SIG-M5 treated with dmso at 0.1 percent for 504 hours (cell line): Measurements from ENCODE around the gene MRTFB.
"Not testable (repeated sequence)": the region's sequence is repeated elsewhere in the genome, so short reads cannot be mapped to it uniquely, and the experiment has no call there.

Experiments
- DNase-seq: peaks from one replicate; lab custom pipeline; 2025; ENCODE audit not compliant: unreplicated experiment; lab: John Stamatoyannopoulos, UW

Gene MRTFB

DNA sequence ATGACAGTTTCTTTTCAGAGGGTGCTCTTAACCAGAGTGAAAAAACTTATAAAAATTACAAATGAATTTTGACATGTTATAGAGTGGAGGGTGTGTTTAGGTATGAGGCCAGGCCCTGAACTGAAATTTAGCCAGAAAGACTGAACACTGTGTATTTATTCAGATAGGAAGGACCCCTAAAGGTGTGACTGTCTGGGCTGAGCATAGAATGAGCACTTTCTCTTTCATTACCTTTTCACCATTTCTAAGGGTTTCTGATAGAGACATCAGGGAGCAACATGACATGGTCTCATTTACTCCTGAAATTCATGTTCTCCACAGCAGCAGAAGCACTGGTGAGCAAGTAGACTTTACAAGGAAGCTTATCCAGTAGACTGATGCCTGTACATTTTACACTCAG is 32.9 kb downstream of the MRTFB start:
- no peak for DNase-seq

DNA sequence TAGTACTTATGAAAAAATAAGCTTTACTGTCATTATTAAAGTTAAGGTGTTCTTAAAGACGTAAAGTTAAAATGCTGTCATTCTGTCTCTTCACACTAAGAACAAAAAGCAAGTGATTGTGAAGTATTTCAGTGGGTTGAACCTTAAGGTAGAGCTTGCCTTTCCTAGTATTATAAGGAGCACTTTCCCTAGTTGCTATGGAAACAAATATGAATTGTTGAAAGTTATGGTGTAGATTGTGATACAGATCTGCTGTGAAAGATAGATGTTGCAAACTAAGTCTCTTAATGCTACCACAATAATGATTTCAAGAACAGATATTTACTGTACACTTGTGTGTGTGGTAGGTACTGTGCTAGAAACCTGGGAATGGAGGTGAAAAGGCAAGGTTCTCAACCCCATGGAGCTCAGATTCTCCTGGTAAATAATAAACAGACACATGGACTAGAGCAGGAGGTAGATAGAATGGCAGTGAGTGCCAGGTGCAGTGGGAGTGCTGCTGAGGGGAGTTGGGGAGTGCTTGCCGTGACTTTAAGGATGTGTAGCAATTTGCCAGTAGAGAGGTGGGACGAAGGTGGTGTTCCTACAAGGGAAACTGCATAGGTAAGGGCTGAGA is 34.7 kb downstream of the MRTFB start:
- DNase-seq, result no peak

DNA sequence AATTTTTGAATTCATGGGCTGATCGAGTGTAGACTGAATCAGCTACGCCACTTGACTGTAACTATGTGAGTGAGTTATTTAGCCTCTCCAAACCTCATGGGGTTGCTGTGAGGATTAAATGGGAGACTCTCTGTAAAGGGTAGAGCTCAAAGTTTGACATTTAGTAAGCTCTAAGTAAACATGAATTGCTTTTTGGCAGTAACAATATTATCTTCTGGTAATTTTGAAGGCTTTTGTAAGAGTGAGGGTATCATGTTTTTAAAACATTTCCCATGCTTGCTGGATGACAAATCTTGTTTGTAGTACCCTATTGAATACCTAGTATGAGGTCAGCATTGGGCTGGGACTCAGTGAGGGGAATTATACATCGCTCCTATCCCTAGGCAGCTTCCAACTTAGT is 35.3 kb downstream of the MRTFB start:
- no peak for DNase-seq

DNA sequence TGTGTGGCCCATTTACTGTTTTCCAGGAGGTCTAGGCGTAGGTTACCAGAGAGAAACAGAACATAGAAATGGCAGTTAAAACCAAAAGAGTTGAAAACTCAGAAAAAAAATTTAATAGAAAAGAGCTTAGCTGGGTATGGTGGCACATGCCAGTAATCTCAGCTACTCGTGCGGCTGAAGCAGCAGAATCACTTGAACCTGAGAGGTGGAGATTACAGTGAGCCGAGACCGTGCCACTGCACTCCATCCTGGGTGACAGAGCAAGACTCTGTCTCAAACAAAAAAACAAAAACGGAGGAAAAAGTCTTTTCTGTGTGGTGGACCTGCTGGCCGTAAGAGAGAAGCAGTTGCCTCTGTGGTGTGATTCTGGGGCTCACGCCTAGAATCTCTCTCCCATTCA is 35.8 kb downstream of the MRTFB start:
- DNase-seq, result no peak

DNA sequence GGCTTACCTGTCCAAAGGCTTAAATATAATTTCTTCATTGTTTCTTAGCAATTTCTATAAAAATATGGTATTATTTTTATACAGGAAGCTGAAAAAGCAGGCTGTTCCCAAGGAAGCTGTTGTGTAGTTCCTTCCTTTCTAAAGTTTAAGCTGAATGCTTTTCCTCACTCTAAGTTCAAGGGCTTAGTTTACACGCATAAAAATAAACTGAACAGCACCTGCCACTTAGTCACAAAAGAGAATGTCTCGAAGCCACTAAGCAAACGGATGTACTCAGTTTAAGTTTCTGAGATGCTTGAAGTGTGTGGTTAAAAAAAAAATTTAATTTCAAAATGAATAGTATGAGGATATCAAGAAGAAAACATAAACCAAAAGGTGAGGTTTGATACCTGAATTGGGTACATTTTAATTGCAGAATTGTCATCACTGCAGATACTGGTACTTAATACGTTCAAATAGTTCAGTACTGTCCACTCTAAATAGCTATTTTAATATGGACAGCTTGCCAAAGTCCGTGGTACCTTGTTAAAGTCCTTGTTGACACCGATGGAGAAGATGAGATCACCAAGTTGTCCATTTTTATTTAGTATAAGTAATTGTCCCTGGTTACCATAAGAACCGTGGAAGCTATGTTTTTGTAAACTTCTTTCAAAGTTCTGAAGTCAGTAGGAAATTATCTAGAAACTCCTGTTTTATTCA is 38.1 kb downstream of the MRTFB start:
- no peak for DNase-seq

DNA sequence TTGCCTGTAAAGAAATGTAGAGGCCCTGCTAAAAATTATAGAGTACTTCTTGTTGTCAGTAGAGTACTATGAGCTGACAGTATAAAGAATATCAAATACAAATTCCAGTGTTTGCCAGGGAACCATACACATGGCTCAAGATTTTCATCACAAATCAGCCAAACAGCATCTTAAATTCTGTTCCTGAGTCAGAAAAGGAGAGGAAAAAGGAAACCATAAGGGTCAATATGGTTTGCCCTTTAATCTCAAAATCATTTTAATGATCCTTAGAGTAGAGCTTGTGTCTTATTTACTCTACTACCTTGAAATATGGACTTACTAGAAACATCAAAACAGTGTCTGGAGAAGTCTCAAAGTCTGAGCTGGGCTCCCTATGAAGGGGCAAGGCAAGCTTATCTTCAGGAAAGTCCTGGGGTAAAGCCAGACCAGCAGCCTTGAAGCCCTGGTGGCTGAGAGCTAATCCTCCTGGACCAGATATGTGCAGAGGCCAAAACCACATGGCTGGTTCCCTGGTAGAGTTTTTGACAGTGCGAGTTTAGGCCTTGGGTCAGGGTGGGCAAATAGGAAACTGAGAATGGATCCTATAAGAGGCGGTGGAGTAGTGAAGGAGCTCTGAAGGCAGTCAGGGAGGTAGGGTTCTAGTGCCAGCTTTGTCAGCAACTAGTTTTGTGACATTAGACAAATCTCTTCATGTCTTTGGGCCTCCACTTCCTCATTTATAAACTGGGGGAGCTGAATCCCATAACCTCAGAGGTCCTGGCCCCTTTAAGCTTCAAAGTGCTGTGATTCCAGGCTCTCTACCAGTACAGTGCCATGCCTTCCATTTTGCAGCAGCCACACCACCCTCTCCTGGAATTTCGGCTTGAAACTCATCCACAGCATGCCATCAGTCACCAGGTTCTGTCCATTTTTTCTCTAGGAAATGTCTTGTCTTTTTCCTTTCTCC is 38.9 kb downstream of the MRTFB start:
- DNase-seq, result no peak

DNA sequence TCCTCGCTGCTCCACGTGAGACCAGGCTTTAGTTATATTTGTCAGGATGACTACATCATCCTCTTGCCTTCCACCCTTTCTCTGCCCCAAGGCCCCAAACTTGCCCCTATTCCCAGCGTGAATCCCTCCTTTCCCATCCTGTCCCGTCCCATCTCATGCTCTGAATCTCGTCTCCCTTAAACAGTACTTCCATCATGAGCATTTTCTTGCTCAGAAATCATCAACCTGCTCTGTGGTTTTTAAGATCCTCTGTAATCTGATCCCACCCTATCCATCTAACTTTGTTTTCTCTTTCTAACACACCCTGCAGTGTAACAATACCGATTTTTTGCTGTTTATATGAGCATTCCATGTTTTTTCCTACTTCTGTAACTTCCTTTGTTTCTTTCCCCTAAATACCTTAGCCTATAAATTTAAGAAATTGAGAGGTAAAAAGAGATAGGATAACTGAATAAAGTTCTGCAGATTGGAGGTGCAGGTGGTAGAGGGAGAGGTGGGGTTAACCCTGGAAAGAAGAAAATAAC is 39.7 kb downstream of the MRTFB start:
- no peak for DNase-seq

DNA sequence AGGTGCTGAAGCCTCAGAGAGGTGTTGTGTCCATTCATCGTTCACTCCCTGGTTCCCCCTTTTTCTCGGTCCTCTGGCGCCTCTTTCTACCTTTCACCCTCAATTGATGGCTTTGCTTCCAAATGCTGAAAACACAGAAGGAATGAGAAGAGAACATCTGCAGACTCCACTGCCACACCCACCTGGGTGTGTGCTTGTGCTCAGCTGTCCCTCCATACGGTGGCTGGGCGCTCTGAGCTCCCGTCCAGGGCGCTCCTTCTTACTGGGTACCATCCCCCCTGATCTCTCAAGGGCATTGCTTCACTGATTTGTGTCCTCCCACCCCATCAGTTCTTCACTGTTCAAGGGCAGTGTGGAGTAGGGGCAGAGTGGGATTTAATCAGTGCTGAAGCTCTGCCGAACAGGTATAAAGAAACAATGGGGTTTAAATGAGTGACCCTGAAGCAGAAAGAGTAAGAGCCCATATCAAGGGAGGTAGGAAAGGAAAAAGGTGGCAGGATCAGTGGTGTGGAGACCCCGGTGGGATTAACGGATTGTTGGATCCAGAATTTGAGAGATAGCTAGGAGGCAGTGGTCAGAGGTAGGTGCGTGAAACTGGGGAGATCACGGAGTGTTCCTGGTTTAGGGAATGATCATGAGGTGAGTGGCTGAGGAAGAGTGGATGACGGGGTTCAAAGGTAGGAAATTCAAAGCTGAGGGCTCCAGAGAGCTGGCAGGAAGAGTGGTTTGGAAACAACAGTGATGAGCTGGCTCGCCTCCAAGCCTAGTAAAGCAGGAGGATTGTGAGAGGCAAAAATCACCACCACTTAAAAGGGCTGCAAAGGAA is 40.8 kb downstream of the MRTFB start:
- no peak for DNase-seq

DNA sequence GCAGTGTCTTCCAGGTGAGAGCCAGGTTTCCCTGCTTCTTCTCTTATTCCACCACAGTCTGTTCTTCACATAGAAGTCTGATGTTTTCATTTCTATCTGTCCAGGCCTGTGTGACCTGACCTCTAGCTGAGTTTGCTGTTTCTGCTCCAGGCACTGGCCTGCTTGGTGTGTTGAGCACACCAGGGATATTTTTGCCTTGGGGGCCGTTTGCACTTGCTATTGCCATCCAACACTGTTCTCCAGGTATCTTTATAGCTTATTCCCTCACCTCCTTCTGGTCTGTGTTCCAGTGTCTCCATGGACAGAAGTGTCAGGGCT is 41.4 kb downstream of the MRTFB start:
- no peak for DNase-seq

DNA sequence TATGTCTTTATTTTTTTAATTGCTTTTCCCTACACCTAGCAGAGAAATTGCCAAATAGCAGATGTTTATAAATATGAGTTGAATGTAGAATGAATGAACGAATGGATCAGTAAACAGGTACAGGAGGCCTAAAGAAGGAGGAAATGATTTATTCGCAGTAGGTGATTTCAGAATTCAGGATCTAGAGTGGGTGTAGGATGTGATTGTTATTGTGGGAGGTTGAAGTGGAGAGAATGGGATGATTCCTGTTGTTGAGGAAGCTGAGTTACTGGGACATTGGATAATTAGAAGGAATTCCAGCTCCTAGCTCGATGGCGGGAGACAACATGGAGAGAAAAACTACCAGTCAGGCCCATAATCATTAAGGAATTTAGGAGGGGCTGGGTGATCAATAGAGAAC is 42.2 kb downstream of the MRTFB start:
- DNase-seq, result no peak

DNA sequence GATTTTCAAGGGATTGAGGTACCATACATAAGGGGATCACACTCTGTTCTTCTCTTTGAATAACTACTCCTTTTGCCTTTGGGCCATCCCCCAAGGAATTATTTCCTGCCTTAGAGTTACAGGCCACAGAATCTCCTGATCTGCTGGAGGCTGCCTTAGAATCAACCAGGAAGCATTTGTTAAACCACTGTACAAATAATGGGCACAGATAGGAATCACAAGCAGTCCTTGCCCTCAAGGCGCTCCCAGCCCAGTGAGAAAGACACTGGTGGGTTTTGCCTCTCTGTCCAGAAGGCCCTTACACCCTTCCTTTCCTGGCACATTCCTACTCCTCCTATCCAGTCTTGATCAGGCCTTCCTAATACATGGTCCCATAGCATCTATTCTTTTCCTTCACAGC is 45.9 kb downstream of the MRTFB start:
- no peak for DNase-seq

DNA sequence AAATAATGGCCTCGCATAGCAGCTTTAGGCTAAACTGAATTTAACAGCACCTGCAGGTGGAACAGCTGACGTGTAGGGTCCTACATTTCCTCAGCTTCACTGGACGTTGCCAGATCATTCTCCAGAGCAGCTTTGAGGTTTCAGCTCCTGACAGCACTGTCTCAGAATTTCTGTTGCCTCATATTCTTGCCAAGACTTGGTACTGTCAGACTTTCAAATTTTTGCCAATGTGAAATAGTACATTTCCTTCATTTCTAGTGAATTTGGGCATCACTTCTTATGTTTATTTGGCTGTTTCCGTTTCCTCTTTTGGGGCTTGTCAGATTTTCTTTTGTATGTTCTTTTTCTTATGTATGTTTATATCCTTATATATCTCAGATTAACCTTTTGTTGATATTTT is 48.7 kb downstream of the MRTFB start:
- no peak for DNase-seq

DNA sequence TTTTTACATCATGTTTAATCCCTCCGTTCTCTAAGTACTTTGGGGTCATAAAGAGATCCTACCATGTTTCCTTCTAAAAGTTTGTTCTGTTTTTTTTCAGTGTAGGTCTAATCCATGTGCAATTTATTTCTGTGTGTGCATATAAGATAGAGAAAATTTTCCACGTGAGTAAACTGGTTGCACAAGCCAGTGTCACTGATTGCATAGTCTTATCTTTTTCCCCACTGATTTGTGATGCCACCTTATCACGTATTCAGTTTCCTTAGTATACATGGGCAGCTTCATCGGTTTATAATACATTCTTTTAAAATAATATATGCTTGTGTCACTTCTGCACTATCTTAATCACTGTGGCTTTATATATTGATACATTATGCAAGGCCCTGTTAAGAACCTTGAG is 49.2 kb downstream of the MRTFB start:
- DNase-seq, result no peak

DNA sequence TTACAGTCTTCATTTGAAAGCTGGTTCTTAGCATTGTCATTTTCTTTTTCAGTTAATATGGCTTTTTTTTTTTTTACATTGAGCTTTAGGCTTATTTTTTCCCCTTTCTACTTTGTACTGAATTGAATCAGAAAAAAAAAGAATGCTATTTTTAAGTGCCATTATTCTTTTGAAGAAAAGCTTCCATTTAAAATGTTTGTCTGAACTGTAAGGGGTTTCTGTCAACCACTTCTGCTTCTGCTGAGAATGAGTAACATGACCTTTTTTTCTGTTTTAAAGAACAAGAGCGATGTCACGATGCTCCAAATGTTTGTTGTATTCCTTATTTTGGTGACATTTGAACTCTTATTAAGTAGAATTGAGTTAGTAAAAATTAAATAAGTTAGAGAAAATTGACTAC is 50.0 kb downstream of the MRTFB start:
- DNase-seq, result no peak

DNA sequence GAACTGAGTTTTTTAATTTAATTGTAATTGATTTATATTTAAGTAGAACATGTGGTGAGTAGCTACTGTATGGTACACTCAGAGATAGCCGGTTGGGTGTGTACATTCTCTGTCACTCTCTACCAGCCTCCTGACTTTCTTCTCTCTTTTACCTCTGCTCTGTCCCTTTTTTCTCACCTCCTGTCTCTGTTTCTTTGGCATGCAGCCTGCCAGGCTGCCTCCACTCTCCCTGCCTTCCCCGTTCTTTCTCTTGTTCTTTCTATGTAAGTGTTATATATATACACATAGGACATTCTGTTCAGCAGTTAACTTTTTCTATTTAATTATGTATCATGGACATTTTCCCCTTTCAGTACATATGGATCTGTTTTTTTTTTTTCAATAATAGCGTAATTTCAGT is 50.8 kb downstream of the MRTFB start:
- no peak for DNase-seq

DNA sequence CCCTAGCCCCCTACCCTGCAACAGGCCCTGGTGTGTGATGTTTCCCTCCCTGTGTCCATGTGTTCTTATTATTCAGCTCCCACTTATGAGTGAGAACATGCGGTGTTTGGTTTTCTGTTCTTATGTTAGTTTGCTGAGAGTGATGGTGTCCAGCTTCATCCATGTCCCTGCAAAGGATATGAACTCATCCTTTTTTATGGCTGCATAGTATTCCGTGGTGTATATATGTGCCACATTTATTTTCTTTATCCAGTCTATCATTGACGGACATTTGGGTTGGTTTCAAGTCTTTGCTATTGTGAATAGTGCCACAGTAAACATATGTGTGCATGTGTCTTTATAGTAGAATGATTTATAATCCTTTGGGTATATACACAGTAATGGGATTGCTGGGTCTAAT is 51.3 kb downstream of the MRTFB start:
- not testable (repeated sequence) for DNase-seq

DNA sequence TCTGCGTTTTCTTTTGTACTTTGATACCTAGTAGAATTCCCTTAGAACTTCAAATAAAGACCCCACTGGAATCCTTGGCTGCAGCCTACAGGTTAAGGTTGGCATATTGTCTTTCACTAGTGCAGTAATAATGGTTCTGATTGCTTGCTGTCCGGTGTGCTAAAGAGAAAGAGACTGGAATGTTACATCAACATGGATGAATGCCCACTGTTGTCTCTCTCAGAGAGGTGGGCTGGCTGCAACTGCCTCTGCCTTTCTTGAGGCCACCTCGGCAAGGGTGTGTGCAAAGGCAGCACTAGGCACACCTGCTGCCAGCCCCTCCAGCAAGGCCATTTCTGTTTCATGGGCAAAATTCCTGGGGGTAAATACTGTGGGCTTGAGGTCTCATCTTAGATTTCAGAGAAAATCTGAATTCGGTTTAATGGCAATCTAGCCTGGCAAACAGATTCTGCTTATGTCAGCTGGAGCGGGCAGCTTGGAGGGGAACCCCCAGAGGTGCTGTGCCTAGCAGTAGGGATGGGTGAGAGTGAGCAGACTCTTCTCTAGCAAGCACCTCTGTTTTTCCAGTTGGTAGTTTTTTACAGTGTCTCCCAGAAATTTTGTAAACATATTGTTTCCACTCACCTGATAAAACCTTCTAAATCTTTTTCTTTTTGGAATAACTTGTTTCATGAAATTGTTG is 54.0 kb downstream of the MRTFB start:
- DNase-seq, result no peak

DNA sequence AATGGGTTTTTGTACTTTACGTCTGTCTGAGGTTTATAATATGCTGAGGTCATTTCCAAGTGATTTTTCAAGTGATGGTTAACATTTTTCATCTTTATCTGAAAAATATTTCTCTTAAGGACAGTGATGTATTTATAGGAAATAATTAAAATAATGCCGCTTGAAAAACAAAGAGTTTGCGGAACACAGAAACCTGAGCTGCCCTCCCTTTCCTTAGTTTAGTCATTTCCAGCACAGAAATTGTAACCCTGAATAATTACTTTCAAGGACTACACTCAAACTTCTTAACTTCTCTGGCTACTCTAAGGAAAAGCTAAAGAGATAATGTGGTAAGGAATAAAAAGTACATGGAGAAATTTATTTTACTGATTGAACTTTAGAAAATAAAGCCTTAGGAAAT is 54.6 kb downstream of the MRTFB start:
- DNase-seq, result no peak

DNA sequence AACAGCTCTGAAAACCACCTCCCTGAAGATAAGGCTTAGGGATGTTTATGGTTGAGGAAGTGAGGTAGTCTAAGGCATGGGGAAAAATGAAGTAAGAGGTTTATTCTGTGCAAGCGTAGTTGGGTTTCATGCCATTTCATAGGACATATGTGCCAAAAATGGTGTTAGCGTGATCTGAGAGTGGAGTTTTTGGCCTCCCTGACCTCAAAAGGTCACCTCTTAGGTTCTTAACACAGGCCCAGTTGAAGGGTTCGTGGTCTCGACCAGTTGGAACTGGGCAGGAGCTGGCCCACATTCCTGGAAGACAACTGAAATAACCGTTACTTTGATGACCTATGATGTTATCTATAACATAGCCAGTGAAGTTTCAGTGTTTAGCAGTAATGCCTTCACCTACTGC is 57.0 kb downstream of the MRTFB start:
- DNase-seq, result no peak

DNA sequence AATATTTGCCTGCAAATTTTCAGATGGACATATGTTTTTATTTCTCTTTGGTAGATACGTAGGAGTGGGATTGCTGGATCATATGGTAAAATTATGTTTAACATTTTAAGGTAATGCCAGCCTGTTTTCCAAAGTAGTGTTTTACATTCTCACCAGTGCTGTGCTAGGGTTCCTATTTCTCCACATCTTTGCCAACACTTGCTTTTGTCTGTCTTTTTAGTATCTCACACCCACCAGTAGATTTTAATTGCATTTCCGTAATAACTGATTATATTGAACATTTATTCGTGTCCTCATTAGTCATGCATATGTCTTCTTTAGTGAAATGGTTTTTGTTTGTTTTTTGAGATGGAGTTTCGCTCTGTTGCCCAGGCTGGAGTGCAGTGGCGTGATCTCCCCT is 58.4 kb downstream of the MRTFB start:
- DNase-seq, result no peak
